SW480 (cell line): ENCODE data around the gene EML6.
"Not testable (repeated sequence)": the region's sequence is repeated elsewhere in the genome, so short reads cannot be mapped to it uniquely, and the experiment has no call there.

Experiments
- DNase-seq: peaks from one replicate; pipeline ENCODE4 v3.0.0-alpha.2; 2016; ENCODE audit warnings: low spot score

Gene EML6

DNA sequence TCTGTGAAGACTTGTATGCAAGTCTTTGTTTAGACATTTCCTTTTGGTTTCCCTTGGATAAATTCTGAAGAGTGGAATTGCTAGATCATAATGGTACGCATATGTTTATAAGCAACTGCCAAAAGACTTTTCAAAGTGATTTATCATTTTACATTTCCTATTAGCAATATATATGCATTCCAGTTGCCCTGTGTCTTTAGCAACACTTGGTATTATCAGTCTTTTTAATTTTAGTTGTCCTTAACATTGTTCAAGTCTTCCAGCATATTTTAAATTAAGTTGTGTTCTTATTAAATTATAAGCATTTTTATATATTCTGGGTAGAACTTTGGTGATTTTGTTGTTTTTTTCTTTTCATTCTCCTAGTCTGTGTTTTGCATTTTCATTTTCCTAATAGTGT, 81.8 kb downstream of the EML6 start:
- DNase-seq: no peak

DNA sequence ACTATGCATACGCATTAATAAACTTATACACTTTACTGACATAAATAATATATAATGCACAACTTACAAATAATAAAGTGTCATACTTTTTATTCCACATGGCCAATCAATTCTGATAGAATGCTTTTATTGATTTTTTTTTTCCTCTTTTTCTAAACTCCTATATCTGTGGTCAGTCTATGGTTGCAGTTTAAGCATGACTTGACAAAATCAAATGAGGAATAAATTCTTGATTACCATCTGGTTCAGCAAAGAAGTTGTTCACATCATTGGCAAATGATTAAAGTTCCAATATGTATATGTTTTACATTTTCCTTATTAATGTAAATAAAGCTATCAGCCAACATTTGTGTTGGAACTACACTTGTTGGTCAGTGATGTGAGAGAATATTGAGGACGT, 83.5 kb downstream of the EML6 start:
- DNase-seq: no peak

GRCh38 chr2:54808661-54809060, 85.2 kb downstream of the EML6 start:
- no peak for DNase-seq

DNA sequence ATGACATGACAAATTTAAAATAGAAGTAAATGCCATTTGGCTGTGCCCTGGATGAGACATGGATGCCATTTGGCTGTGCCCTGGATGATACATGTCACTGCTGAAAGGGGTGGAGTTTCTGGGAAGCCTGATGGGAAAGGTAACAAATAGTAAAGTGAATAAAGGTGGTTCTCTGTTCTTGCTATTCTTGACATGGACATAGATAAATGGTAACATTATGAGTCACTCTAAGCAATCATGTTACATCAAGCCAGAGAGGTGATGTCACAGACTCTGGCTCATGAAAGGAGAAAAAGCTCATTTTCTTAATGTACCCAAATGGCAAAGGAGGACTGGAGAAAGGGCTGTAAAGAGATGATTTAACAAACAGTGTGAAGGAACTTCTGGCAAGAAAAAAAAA, 86.4 kb downstream of the EML6 start:
- DNase-seq: peak; percentile 40

DNA sequence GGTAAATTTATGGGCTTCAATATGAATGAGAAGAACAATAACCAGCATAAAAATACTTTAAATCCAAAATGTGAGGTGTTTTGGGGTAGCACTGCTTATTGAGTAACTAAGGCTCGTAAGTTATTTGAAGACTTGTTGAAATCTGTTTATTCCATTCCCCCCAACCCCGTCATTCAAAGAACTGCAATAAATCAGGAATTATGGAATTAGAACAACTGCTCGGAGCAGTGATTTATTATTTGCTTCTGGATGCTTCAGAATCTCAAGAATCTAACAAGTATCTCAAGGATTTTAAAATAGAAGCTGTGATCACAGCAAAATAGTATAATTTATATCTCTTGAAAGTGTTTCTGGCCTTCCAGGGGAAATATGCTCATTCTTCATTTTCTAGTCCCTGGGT, 86.8 kb downstream of the EML6 start:
- DNase-seq: no peak

DNA sequence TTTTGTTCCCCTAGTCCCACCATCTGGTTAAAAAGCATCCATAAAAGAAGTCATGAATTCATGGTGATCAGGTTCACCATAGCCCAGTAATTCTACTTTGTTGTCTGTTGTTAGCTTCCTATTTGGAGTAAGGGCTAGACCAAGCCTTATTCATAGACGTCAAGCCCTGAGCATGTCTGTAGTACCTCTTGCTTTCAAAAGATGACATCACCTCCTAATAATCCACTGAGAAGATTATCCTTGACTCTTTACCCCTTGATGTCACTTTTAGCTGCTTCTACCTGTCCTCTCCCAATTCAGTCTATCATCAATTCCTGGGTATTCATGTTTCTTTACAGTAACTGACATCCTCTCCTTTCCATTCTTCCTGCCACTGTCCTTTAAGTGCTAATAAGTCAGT, 90.1 kb downstream of the EML6 start:
- DNase-seq: no peak

GRCh38 chr2:54814389-54815147, 91.1 kb downstream of the EML6 start:
- no peak for DNase-seq

DNA sequence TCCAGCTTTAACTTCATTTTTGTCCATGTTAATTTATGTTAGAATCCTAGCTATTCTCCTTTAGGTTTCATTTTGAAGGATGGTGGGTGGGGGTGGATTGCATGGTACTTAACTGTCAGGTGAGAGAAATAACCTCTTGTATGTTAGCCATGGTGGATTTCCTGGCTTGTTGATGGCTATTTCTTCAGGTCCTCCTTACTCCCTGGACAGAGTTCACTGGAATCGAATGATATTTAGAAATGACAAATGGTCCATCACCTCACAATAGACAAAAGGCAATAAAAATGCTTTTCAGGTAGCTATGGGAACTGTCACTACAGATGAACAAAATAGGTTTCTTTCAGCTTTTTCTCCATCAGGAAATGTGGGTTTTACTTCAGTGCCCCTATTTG, 91.7 kb downstream of the EML6 start:
- DNase-seq: no peak

DNA sequence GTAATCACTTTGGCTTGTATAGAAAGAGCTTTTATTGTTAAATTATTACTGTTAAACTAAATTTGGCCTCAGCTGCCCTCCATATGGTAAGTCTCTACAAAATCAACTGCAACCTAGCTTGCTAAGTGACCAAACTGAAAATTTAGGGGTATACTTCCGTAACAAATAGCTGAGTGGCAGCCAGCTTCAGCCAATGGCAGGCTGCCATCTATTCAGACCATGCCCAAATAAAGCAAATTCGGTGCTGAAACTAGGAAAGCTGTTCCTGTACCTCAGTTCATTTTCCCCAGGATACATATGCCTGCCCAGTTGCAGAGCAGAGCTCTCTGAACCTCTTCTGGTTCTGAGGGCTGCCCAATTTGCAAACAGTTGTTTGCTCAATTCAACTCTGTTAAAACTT, 94.8 kb downstream of the EML6 start:
- DNase-seq: no peak

GRCh38 chr2:54820558-54820957, 97.1 kb downstream of the EML6 start:
- no peak for DNase-seq

DNA sequence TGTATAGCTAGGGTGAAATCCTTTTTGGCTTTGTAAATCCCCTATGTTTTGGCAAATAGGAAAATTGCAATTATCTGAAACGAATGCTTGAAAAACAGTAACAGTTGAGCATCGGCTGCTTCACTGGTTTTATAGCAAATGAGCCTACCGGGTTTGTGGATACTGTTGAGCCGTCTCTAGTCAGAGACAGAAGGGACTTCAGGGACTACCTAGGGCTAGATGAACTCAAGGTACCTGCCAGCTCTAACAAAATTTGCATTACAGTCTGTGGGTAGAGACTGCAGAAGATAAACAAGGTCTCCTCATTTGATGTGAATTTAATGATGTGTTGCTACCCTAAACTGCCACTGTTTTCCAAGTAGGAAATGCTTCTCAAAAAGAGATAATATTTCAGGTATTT, 101.1 kb downstream of the EML6 start:
- no peak for DNase-seq

DNA sequence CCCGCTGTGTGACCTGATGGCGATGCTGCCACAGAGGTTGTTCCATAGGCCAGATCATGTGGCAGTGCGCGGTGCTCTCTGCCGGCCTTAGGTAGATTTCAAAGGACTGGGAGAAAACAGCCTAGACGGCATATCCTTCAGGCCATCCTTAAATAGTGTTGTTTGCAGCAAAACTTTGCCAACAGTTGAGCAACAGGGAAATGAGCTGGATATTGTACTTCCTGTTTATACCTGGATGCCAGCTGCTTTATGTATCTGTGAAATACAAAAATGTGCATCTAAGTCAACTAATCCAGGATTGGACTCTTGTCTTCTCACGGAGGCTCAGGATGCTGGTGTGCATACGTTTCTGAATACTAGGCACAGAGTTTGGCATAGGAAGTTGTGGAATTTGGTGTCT, 107.1 kb downstream of the EML6 start:
- DNase-seq: no peak

- no peak for DNase-seq
These were observed 108.0 kb downstream of the EML6 start for GRCh38 chr2:54831480-54831879.

DNA sequence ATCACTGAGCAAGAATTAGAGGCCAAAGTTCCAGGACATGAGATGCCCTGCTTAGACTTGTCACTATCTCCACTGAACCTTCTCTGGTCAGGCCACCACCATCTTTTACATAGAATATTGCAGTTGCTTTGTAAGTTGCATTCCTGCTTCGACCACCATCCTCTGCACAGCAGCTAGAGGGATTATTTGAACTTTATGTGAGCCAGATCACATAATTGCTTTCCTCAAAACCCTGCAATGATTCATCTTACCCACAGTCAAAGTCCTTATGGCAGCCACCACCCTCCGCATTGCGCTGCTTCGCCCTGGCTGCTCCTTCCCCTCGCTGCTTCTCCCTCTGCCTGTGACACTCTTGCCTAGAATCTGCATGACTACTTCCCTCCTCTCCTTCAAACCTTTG, 111.3 kb downstream of the EML6 start:
- peak; percentile 66 for DNase-seq

DNA sequence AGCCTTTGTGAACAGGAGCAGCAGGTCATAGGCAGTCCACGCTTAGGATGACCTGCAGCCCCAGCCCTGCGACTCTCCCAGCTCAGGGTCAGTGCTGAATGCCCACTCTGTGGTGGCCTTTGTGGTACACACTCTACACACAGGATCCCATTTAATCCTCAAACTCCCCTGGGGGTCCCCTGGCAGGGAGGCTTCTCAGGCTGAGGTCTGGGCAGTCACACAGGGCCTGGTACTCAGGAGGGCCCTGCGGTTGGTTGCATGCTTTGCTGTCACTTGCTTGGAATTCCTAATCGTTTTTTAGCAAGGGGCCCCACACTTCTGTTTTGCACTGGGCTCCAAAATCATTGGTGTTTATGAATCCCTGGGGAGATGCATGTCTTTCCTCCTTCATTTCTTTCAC, 113.0 kb downstream of the EML6 start:
- no peak for DNase-seq

- peak; percentile 62 for DNase-seq
These were observed 115.1 kb downstream of the EML6 start for GRCh38 chr2:54838585-54839035.

GRCh38 chr2:54839461-54840255, 116.2 kb downstream of the EML6 start:
- no peak for DNase-seq

- DNase-seq: no peak
These were observed 117.4 kb downstream of the EML6 start for GRCh38 chr2:54840559-54841468.

- not testable (repeated sequence) for DNase-seq
These were observed 118.0 kb downstream of the EML6 start for GRCh38 chr2:54841500-54841899.

DNA sequence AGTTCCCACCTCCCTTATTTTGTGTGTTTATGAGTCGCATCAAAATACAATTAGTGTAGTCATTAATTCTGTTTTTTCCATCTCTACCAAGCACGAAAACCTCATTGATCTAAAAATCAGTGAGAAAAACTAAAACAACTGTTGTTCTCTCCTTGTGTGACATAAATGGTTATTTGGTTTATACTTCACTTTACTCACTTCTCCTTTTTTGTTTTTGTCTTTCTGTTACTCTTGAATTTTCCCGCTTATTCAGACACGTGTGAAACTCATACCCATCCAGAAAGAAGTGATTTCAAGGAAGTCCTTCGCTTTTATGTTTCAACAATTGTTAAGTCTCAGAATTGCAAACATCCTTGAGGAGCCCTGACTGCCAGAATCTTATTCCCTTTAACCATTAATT, 121.6 kb downstream of the EML6 start:
- no peak for DNase-seq

- DNase-seq: no peak
These were observed 122.1 kb downstream of the EML6 start for GRCh38 chr2:54845514-54845913.
